HG02678 (cell line): ENCODE data around the gene EHD4.
A peak's percentile ranks its signal among the peaks of the same experiment; 100 is the strongest.

ENCODE experiments used
- ATAC-seq: cut with Tn5 transposase; IDR thresholded peaks from one replicate; pipeline ENCODE4 v1.9.1; 2021; ENCODE audit warnings: mild to moderate bottlenecking, moderate library complexity; ENCODE audit not compliant: unreplicated experiment

Gene EHD4

GRCh38 chr15:41972253-41973242 lies at the start of gene EHD4:
EHD4 (minus strand) TSS chr15:41972557; CDS start chr15:41972494, 63 bp downstream.
- ATAC-seq = peak; percentile 79

DNA sequence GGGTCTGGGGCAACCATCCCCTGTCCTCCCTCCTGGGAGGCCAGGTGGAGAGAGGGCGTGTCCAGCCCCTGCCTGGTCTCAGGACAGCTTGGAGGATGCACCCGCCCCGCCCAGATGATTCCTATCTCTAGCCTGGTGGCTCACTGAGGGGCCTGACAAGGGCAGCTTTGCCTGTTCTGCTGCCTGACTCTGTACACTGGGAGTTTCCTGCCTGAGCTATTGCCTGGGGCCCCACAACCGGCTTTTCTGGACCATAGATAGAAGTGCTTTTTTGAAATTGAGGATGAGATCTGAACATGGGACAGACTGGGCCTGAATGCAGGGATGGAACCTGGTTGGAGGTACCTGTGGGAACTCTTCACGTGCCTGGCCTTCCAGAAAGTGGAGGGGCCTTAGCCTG lies 49.2 kb upstream of the EHD4 start:
- ATAC-seq = no peak

- no peak for ATAC-seq
These were observed 48.4 kb upstream of the EHD4 start, which contains the start of gene PLA2G4E for GRCh38 chr15:42020713-42021273. PLA2G4E (minus strand) TSS chr15:42021042; CDS start chr15:42021030, 12 bp downstream.

- no peak for ATAC-seq
These were observed 46.2 kb upstream of the EHD4 start for GRCh38 chr15:42018306-42019224.

GRCh38 chr15:42016971-42017370 lies 44.6 kb upstream of the EHD4 start:
- no peak for ATAC-seq

- ATAC-seq = no peak
These were observed 42.0 kb upstream of the EHD4 start for GRCh38 chr15:42014406-42014805.

DNA sequence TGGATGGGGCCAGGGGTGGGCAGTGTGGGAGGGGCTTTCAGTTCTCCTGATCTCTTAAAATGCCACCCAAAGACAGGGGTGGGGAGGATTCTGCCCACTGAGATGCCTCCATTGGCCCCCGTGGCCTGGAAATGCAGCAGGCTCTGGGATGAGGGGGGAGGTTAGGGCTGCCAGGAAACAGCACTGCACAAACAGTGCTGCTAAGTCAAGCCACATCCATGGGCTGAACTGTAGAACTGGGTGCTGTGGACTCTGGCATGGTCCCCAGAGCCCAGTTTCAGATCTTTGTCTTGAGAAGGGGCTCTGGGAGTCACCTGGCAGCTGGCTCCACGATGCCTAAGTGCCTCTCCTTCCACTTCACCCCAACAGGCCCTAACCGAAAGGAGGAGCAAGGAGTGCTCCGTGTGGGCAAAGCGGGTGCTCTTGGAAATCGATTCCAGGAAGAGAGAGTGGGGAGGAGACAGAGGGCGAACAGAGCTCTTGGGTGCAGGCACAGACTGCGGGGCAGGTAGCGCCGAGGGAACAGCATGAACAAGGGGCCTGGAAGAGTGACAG lies 40.6 kb upstream of the EHD4 start:
- ATAC-seq = no peak

DNA sequence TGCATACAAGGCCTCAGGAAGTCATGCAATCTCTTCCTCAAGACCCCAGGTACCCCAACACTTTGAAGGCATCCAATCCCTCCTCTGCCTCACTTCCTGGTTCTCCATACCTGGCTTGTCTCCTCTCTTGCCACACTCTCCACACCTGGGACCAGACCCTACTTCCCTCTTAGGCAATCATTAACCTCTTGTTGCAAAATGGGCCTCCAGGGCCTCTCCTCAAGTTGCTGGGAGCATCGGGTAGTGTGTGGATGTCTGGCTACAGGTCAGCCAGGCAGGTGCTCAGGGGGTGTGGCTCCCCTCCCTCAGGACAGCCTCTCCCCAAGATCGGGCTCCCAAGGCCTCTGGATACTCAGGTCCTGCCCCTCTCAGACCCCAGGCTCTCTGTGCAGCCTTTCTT lies 39.9 kb upstream of the EHD4 start:
- ATAC-seq = no peak

GRCh38 chr15:42011074-42011473 lies 38.7 kb upstream of the EHD4 start:
- peak; percentile 10 for ATAC-seq

DNA sequence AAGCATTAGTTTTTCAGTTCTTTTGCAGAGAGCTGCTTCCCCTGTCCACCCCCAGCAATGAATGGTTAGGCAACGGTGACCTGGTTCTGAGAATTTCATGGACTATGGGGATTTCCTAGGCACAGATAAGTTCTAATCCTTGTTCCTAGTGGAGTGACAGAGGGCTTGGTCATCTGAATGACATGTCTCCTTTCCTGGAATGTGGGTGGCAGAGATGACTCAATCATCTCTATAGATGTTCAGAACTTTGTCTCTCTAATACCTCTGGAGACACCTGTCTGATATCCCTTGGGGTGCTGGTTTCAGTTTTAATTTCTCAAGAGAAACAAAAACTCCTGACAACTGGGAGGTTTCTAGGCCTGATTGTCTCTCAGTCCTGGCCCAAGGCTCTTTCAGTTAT lies 38.1 kb upstream of the EHD4 start:
- peak; percentile 69 for ATAC-seq

GRCh38 chr15:42009474-42009873 lies 37.1 kb upstream of the EHD4 start:
- ATAC-seq = no peak

DNA sequence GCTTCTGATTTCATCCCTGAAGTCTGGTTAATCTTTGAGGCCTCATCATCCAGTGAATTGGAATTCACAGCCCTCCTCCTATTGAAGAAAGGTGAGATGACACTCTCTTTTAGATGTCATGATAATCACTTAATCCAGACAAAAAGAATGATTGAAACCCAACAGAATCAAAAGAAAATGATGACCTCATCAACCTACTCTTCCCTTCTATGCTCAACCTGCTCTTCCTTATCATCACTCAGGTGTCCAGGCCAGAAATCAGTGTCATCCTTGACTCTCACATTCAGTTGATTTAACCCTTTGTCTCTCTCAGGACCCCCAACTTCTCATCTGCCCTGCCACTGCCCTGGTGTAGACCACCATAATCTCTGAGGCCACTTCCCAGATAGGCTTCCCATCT lies 36.7 kb upstream of the EHD4 start:
- no peak for ATAC-seq

DNA sequence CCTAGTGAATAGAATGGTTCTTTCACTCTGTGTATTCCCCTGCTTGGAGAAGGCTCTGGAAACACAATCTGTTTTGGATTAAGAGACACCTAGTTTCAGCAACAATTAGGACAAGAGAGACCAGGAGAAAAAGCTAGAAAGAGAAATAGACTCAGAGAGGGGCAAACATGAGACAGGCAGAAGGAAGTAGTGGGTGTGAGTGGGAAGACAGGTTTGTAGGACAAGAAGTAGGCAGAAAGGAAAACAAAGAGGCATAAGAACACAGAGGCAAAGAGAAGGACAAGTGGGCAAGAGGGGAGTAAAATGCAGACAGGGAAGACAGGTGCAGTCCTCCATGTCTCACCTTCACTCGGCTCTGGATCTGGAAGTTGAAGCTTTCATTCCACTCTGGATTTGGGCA lies 35.0 kb upstream of the EHD4 start:
- no peak for ATAC-seq

GRCh38 chr15:42002333-42002732 lies 30.0 kb upstream of the EHD4 start:
- no peak for ATAC-seq

- no peak for ATAC-seq
These were observed 28.9 kb upstream of the EHD4 start for GRCh38 chr15:42001236-42001635.

- ATAC-seq = no peak
These were observed 27.2 kb upstream of the EHD4 start for GRCh38 chr15:41999290-42000285.

DNA sequence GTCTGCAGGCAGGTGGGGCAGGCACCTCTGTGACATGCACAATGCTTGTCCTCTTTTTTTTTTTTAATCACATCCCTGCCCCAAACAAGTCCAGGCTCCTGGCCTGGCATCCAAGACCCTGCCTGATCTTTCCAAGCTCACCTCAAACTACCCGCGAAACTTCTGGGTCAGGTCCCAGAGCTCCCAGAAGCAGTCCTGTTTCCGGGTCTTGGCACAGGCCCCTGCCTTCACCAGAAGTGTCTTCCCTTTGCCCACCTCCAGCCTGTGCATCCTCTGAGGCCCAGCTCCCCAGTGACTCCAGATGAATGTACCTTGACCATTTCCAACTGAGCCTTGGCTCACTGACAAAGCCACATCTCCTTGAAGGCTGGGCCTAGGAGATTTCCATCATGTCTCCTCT lies 25.5 kb upstream of the EHD4 start:
- no peak for ATAC-seq

DNA sequence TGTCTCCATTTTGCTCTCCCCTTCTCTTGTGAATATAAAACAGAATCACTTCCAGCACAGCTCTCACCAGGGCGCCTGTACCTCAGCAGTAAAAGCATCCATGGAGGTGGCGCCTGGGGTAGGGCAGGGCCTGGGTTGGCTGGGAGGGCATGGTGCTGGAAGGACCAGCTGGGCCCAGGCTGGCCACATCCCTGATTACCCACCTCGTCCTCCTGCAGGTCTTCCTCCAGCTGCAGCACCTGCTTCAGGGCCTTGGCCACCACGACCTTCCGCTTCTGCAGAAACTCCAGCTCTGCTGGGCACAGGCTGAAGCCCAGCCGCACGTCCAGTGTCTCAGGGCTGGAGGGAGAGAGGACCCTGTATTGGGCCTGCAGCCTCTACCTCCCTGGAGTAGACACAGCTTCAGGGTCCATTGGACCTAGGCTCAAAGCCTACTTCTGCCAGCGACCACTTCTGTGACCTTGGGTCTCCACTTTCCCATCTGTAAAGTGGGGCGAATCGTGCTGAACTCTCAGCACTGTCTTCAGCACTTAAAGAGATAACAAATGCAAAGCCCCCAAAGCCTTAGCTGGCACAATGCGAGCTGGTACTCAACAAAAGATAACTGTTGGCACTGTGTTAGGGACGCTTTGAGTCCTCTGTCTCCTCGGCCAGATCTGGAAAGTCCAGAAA lies 24.7 kb upstream of the EHD4 start:
- no peak for ATAC-seq

GRCh38 chr15:41996376-41996775 lies 24.0 kb upstream of the EHD4 start:
- no peak for ATAC-seq
